Esophagus squamous epithelium (tissue), 4 donors: ENCODE data around the gene RASAL2.

Experiments
- POLR2A ChIP-seq, 4 donors: fragments of 450-650 bp; IDR thresholded peaks; one replicate each; pipeline ENCODE4 v1.6.1; 2017; ENCODE audit warnings: antibody characterized with exemption in 4 of 4, mild to moderate bottlenecking in 4 of 4, moderate library complexity in 3 of 4
- TF ChIP-seq, protein P1 (sequence below), 6 experiments: fragments of 450-650 bp in 4 of 6; fragments of 200-600 bp in 2 of 6; sonication (generic) in 2 of 6; IDR thresholded peaks; one replicate each; pipeline ENCODE4 v1.5.1; 2016 to 2019; ENCODE audit warnings: antibody characterized with exemption in 6 of 6, mild to moderate bottlenecking in 4 of 6, moderate library complexity in 4 of 6

DNA sequence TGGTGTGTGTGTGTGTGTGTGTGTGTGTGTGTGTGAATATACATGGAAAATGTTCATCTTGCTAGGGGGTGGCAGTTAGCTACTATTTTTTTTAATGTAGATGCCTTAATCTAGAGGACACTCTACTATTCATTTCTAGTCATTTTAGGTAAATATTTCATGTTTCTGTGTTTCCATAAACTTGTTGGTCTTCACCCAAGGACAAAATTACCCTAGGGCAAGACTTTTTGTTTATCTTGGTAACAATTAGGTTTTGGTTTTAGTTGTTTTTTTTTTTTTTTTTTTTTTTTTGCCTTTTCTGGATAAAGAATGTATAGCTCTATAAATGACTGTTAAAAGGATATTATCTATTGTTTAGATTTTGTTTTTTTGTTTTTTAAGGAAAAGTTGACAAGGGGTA is 370.7 kb downstream of the RASAL2 start:
- TF ChIP-seq, protein P1, sequence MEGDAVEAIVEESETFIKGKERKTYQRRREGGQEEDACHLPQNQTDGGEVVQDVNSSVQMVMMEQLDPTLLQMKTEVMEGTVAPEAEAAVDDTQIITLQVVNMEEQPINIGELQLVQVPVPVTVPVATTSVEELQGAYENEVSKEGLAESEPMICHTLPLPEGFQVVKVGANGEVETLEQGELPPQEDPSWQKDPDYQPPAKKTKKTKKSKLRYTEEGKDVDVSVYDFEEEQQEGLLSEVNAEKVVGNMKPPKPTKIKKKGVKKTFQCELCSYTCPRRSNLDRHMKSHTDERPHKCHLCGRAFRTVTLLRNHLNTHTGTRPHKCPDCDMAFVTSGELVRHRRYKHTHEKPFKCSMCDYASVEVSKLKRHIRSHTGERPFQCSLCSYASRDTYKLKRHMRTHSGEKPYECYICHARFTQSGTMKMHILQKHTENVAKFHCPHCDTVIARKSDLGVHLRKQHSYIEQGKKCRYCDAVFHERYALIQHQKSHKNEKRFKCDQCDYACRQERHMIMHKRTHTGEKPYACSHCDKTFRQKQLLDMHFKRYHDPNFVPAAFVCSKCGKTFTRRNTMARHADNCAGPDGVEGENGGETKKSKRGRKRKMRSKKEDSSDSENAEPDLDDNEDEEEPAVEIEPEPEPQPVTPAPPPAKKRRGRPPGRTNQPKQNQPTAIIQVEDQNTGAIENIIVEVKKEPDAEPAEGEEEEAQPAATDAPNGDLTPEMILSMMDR (IDR thresholded peaks at IDR 0.05), result no peak
- no peak for TF ChIP-seq POLR2A (IDR thresholded peaks at IDR 0.05)
